ENCODE data around the gene KCNK3. TPM values are rescaled to one million over a fixed set of nuclear protein-coding genes. Genes with fewer than 3 reads are reported as not detected.
A peak's percentile ranks its signal among the peaks of the same experiment; 100 is the strongest.

KCNK3 gene
- total RNA-seq, 4 donors from 2014 or later = 2.1 to 13.0 (median 7.9) TPM

- peak overlapping the region; percentile 44 to 71 (median 52) for H3K27ac ChIP-seq (replicated peaks in 1 of 4)
- no peak for TF ChIP-seq POLR2AphosphoS5 (IDR thresholded peaks at IDR 0.05)
- TF ChIP-seq, protein P1, sequence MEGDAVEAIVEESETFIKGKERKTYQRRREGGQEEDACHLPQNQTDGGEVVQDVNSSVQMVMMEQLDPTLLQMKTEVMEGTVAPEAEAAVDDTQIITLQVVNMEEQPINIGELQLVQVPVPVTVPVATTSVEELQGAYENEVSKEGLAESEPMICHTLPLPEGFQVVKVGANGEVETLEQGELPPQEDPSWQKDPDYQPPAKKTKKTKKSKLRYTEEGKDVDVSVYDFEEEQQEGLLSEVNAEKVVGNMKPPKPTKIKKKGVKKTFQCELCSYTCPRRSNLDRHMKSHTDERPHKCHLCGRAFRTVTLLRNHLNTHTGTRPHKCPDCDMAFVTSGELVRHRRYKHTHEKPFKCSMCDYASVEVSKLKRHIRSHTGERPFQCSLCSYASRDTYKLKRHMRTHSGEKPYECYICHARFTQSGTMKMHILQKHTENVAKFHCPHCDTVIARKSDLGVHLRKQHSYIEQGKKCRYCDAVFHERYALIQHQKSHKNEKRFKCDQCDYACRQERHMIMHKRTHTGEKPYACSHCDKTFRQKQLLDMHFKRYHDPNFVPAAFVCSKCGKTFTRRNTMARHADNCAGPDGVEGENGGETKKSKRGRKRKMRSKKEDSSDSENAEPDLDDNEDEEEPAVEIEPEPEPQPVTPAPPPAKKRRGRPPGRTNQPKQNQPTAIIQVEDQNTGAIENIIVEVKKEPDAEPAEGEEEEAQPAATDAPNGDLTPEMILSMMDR (IDR thresholded peaks at IDR 0.05) = no peak
- TF ChIP-seq POLR2A (IDR thresholded peaks at IDR 0.05; ENCODE audit: low read depth) = no peak
- no peak for TF ChIP-seq EP300 (IDR thresholded peaks at IDR 0.05)
- 71% methylated on average over 12 of the region's 12 CpGs for WGBS
- H3K4me3 ChIP-seq = no peak overlapping the region
- H3K4me1 ChIP-seq = peaks cover 0 to 34% (median 28%) of the 10 kb centered on the region in 4 donors
- no peak for DNase-seq (ENCODE audit: extremely low spot score)
- intact Hi-C loops (cut with DNase I) = no loop called here
- no peaks in the 10 kb centered on the region for H3K36me3 ChIP-seq
- H3K9me3 ChIP-seq = no peaks in the 10 kb centered on the region
- H3K27me3 ChIP-seq = no peaks in the 10 kb centered on the region
These were observed 41.6 kb upstream of the KCNK3 start for GRCh38 chr2:26650713-26651469.

GRCh38 chr2:26651470-26651771, 41.1 kb upstream of the KCNK3 start:
- Histone ChIP-seq H3K4me1 (peaks cover 0 to 34% (median 28%) of the 10 kb centered on the region in 4 donors), H3K36me3 (no peaks in the 10 kb centered on the region), H3K27me3 (no peaks in the 10 kb centered on the region), H3K9me3 (no peaks in the 10 kb centered on the region), H3K27ac (replicated peaks in 1 of 4) (peak overlapping the region; percentile 44 to 71 (median 52)), H3K4me3 (no peak overlapping the region)
- no peak for DNase-seq (ENCODE audit: extremely low spot score)
- WGBS = 76% methylated on average over 7 of the region's 7 CpGs
- intact Hi-C loops (cut with DNase I) = no loop called here
- TF ChIP-seq POLR2AphosphoS5 (IDR thresholded peaks at IDR 0.05) = no peak
- no peak for TF ChIP-seq POLR2A (IDR thresholded peaks at IDR 0.05; ENCODE audit: low read depth)
- TF ChIP-seq EP300 (IDR thresholded peaks at IDR 0.05) = no peak
- TF ChIP-seq, protein P1 (IDR thresholded peaks at IDR 0.05) = no peak

DNA sequence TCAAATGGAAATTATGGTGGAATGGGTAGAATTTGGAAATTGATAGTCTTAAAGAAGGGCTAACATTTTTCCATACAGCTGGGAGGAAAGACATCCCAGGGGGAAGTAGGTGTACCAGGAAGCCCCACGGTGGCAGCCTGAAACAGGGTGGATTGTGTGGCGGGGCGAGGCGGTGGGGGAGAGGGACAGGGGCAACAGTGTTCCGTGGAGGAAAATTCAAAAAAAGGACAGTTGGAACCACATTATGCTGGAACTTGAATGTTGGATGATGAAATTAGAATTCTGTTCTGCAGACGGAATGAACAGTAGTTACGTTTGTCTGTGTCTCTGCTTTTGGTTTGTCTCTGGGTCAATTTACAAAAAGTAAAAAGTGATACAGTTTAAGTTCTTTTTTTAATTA, 40.7 kb upstream of the KCNK3 start:
- peak overlapping the region; percentile 44 to 71 (median 52) for H3K27ac ChIP-seq (replicated peaks in 1 of 4)
- intact Hi-C loops (cut with DNase I) = no loop called here
- TF ChIP-seq POLR2AphosphoS5 (IDR thresholded peaks at IDR 0.05) (no peak), EP300 (IDR thresholded peaks at IDR 0.05) (no peak), POLR2A (IDR thresholded peaks at IDR 0.05; ENCODE audit: low read depth) (no peak)
- TF ChIP-seq, protein P1 (IDR thresholded peaks at IDR 0.05) = no peak
- DNase-seq (ENCODE audit: extremely low spot score) = no peak
- no peaks in the 10 kb centered on the region for H3K9me3 ChIP-seq
- WGBS = 76% methylated on average over 7 of the region's 7 CpGs
- H3K4me1 ChIP-seq = peaks cover 0 to 34% (median 28%) of the 10 kb centered on the region in 4 donors
- H3K4me3 ChIP-seq = no peak overlapping the region
- no peaks in the 10 kb centered on the region for H3K36me3 ChIP-seq
- H3K27me3 ChIP-seq = no peaks in the 10 kb centered on the region

- no peaks in the 10 kb centered on the region for H3K27me3 ChIP-seq
- H3K4me3 ChIP-seq = no peak overlapping the region
- intact Hi-C loops (cut with DNase I) = no loop called here
- H3K4me1 ChIP-seq = peaks cover 0 to 34% (median 28%) of the 10 kb centered on the region in 4 donors
- H3K27ac ChIP-seq (replicated peaks in 1 of 4) = peak overlapping the region; percentile 35 to 71 (median 48)
- 42% methylated on average over 8 of the region's 12 CpGs for WGBS
- DNase-seq (ENCODE audit: extremely low spot score) = no peak
- no peaks in the 10 kb centered on the region for H3K36me3 ChIP-seq
- TF ChIP-seq POLR2A (IDR thresholded peaks at IDR 0.05; ENCODE audit: low read depth) (no peak), EP300 (IDR thresholded peaks at IDR 0.05) (no peak), POLR2AphosphoS5 (IDR thresholded peaks at IDR 0.05) (no peak)
- TF ChIP-seq, protein P1 (IDR thresholded peaks at IDR 0.05) = no peak
- no peaks in the 10 kb centered on the region for H3K9me3 ChIP-seq
These were observed 40.0 kb upstream of the KCNK3 start for GRCh38 chr2:26652361-26653041.
